Endometrial microvascular endothelial cells (primary cell): ENCODE results near the gene ZNF444. TPM values are rescaled to one million over a fixed set of nuclear protein-coding genes. Genes with fewer than 3 reads are reported as not detected.
"Not testable (repeated sequence)": the region's sequence is repeated elsewhere in the genome, so short reads cannot be mapped to it uniquely, and the experiment has no call there.

Experiments
- in situ Hi-C: cut with HindIII; loops from 2 replicates; pipeline ENCODE4 v1.10.0; 2017; ENCODE audit warnings: low sequenced_read_pairs, low pct_unique_long_range_greater_than_20kb; ENCODE audit errors: inconsistent ontology term
- total RNA-seq: library from RNA; depleted of rRNA; stranded (reverse); fragments of >200 nt; gene quantifications from one replicate; pipeline ENCODE4 v1.2.3, GENCODE V29; 2015; ENCODE audit errors: inconsistent ontology term

ZNF444 gene
- total RNA-seq, 1 donor from 2014 or later: 17.7 TPM

DNA sequence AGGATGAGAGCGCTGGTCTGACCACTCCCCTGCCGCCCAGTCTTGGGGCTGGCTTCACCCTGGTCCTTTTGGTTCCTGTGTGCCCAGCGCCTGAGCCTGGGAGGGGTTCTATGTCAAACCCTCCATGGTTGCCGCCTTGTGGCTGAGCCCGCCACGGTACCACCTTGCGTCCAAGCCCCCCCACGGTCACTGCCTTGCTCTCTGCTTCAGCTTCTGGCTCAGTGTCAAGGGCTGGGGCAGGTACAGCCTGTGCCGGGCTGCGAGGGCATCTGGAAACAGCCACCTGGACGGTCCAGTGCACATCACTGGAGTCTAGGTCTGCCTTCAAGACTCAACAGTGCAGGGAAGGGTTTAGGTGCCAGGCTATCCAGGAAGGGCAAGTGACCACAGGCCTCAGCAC, 20.4 kb downstream of the ZNF444 start:
- in situ Hi-C loops: no loop called here

DNA sequence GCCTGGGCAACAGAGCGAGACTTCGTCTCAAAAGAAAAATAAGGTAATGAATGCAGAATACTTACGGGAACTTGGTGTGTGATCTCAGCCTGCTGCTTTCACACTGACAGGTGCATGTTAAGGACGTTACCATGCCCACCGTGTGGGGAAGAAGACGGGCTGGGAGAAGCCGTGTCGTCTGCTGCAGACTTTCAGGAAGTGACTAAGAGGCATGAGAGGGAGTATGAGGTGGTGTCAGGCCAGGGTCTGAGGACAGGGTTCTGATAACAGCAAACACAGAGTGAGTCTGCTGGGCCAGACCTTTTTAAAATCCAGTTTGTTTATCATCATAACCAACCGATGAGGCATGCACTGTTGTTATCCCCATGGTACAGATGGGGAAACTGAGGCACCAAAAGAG, 21.2 kb downstream of the ZNF444 start:
- in situ Hi-C loops: no loop called here

DNA sequence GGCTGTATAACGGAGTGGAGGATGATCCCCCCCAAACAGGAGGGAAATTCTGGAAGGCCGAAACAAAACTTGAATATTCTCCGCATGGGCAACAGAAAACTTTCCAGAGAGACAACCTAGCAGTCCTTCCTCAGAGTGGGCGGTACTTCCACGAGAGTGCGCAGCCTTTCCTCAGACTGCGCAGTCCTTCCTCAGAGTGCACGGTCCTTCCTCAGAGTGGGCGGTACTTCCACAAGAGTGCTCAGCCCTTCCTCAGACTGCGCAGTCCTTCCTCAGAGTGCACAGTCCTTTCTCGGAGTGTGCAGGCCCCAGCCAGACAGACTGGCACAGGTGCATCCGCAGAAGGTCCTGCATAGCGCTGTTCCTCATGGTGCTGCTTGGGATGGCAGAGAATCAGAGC, 22.0 kb downstream of the ZNF444 start:
- in situ Hi-C loops: no loop called here

DNA sequence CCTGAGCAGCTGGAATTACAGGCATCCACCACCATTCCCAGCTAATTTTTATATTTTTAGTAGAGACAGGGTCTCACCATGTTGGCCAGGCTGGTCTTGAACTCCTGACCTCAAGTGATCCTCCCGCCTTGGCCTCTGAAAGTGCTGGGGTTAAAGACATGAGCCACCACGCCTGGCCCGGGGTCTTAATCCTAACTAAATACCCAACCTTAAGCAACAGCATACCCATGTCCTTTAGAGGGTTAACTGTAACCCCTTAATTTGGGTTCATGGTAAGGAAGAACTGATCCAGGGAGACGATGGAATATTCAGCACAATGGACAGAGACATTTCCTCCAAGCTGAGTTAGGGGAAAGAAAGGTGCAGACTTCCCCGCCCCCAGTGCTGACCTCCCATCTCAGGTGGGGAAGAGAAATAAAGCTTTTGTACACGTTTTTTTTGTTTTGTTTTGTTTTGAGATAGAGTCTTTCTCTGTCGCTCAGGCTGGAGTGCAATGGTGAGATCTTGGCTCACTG, 26.0 kb downstream of the ZNF444 start:
- in situ Hi-C loops: no loop called here

DNA sequence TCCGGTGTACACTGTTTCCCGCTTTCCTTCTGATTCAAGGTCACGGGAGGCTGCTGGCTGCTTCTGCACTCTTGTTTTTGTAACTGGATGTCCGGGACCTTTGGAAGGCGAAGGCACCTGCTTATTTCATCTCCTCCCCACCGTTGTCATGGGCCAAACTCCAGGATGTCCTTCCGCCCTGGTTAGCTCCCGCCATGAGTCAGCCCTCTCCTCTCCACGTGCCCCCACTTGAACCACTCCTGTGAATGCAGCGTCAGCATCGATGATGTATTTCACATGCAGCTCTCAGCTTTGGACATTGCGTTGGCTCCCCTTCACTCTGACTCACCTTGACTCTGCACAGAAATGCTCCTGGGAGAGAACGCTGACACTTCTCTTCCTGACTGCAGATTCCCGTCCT, 29.2 kb downstream of the ZNF444 start:
- in situ Hi-C loops: no loop called here

DNA sequence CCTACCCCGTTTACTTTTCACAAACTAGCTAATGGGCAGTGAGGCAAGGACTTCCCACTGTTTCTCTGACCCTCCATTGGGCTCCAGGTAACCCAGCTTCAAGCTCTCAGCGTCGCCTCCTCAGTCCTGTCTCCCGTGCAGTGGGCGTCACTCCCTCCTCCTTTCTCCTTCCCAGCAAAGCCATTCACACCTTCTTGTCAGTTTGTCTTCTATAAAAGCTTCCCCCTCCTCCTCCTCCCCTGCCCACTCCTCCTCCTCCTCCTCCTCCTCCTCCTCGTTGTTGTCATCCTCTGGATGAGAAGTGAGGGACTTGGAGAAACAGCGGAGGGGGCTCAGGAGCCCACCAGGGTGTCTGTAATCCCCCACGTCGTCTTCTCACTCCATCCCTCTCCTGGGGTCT, 33.0 kb downstream of the ZNF444 start:
- in situ Hi-C loops: no loop called here

DNA sequence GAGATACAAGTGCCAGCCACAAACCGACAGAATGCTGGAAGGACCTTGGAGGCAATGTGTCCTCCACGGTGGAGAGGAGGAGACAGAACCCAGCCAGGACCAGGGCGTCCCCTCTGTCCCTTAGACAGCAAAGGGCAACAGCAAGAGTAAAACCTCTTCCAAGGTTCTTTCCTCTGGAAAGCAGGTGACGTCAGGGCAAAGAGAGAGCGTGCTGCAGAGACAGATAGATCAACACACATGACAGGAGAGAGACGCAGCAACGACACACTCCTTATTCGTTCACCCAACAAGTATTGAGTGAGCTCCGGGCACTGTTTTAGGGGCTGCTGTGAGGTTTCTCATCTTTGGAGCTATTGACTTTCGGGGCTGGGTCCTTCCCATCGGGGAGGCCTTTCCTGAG, 33.5 kb downstream of the ZNF444 start:
- in situ Hi-C loops: no loop called here

DNA sequence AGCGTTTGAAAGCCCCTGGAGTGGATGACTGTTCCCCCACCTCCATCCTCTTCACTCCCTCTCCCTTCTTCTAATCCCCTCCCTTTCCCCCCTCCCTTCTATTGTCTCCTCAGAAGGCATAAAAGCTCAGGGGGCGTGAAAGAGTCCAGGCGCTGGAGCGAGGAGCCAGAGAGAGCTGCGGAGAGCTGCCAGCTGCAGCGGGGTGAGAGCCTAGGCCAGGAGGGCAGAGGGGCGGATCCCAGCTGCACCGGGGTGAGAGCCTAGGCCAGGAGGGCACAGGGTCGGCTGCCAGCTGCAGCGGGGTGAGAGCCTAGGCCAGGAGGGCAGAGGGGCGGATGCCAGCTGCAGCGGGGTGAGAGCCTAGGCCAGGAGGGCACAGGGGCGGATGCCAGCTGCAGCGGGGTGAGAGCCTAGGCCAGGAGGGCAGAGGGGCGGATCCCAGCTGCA, 34.8 kb downstream of the ZNF444 start, which contains the start of gene GALP:
TSS of gene GALP (plus strand) at position 148 of the 447 bp plus-strand sequence. CDS start 1,101 bp downstream, outside the sequence.
- in situ Hi-C loops: not testable (repeated sequence)

DNA sequence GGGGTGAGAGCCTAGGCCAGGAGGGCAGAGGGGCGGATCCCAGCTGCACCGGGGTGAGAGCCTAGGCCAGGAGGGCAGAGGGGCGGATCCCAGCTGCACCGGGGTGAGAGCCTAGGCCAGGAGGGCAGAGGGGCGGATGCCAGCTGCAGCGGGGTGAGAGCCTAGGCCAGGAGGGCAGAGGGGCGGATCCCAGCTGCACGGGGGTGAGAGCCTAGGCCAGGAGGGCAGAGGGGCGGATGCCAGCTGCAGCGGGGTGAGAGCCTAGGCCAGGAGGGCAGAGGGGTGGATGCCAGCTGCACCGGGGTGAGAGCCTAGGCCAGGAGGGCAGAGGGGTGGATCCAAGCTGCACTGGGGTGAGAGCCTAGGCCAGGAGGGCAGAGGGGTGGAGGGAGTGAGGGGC, 35.2 kb downstream of the ZNF444 start:
- in situ Hi-C loops: not testable (repeated sequence)

DNA sequence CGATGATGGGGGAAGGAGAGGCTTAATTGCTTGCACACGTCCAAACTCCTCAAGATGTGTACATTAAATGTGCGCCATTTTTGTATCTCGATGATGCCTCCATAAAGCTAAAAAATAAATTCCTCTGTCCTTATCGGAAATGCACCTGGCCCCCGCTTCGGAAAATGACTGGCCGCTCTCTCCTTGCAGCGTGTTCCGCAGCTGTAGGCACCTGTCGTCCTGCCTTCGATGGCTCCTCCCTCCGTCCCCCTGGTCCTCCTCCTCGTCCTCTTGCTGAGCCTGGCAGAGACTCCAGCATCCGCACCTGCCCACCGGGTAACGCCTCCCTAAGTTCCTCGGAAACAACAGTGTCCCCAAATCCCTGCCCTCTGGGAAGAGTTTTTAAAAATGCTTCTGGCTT, 35.8 kb downstream of the ZNF444 start:
- in situ Hi-C loops: no loop called here

DNA sequence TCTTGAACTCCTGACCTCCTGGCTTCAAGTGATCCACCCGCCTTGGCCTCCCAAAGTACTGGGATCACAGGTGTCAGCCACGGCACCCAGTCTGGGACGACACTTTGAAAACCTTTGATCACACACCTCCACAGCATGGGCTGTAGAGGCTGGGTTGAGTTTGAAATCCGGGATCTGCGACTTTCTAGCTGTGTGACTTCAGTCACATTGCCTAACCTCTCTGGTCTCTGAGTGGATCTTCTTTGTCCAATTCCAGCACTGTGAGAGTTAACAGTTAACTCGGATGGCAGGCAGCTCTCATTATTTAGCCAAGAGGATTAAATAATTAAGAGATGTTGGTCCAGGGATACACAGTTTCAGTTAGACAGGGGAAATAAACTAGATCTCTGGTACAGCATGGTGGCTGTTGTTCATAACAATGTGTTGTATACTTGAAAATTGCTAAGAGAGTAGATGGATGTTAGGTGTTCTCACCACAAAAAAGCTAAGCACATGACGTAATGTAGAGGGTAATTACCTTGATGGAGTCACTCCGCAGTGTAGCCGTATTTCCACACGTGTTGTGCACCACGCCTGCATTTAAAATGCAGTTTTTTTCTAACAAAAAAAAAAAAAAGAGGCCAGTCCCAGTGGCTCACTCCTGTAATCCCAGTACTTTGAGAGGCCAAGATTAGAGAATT, 36.6 kb downstream of the ZNF444 start:
- in situ Hi-C loops: no loop called here

DNA sequence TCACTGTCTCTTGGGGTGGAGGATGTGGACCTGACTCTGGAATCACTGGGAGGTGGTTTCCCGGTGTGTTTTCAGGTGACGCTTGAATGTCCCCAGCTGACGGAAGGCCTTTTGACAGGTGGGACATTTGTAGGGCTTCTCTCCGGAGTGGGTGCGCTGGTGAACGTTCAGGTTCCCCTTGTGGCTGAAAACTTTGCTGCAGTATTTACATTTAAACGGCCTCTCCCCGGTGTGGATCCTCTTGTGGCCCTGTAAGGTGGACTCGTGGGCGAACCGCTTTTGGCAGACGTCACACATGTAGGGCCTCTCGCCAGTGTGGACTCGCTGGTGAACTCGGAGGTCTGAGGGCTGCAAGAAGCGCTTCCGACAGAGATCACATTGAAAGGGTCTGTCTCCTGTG, 48.7 kb downstream of the ZNF444 start:
- in situ Hi-C loops: no loop called here

DNA sequence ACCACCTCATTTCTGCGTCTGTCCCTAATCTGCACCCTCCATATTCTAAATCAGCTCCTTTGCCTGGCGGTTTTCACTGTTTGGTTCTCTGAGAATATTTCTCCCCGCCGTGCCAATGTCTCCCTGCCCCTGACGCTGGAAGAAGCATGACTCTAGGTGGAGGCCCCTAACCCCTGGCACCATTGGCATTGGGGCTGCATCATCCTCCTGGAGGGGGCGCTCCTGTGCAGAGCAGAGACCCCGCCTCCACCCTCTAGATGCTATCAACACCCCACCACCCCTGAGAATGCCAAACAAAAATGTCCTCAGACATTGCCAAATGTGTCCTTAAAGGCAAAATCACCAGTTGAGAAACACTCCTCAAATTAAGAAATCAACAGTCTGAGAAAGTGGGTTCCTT, 50.0 kb downstream of the ZNF444 start:
- in situ Hi-C loops: no loop called here

DNA sequence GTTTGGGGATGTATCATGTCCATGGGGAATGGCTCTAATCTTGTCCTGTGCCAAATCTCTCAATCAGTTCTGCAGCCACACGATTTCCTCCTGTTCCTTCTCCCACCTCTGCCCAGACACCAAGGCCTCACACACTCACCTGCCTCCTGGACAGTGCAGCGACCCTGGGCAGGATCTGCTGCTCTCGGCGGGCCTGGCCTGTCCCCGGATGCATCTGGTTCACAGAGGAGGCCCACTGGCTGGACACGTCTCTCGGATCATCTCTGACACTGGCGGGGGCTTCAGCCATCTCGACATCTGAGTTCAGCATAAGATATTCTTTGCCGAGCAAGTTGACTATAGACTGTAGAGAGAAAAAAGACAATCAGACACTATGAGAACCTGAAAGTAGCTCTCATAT, 50.6 kb downstream of the ZNF444 start:
- in situ Hi-C loops: no loop called here

DNA sequence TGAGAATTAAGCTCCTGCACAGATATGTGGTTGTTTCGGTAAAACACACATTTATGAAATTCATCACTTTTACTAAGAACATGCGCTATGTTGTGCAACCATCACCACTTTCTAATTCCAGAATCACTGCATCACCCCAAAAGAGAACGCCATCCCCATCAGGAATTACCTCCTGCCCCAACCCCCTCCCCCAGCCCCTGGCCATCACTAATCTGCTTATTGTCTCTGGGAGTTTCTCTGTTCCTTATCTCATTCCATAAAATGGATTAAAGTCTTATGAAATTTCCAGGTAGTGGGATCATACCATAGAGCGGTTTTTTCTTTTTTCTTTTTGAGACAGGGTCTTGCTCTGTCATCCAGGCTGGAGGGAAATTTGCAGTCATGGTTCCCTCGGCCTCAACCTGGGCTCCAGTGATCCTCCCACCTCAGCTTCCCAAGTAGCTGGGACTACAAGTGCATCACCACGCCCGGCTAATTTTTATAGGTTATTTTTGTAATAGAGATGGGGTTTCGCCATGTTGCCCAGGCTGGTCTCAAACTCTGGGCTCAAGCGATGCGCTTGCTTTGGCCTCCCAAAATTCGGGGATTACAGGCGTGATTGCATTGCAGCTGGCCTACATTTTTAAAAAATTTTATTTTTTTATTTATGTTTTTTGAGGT, 53.0 kb downstream of the ZNF444 start:
- in situ Hi-C loops: no loop called here

DNA sequence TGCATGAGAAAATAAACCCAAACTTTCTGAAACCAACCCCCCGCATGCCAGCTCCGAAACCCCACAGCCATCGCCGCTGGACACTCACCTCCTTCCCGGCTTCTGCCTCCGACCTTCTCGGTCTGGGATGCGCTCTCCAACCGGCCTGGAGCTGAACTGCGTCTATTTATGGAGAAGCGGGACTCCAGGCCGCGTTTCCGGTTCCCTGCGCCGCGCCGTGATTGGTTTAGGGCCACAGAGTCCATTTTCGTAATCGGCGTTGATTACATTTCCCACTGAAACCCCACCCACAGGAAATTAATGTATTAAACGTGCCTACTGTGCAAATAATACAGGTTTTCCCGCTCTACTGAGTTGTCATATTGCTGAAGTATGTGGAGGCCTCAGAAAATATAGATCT, 56.6 kb downstream of the ZNF444 start, which contains the start of gene ZSCAN5B:
TSS of gene ZSCAN5B (minus strand) at position 138 of the 400 bp plus-strand sequence. CDS start 4,731 bp downstream, outside the sequence.
- in situ Hi-C loops: not testable (repeated sequence)

DNA sequence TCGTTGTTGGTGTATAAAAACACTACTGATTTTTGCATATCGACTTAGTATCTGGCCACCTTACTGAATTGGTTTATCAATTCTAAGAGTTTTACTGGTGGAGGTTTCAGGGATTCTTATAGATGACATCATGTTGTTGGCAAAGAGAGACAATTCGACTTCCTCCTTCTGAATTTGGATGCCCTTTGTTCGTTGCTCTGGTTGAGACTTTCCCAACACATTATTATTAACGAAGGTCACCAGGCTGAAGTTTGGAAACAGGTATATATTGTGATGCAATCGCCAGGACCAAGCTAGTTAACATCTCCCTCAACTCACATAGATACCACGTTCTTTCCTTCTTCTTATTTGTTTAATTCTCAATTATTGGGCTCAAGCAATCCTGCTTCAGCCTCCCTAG, 58.6 kb downstream of the ZNF444 start:
- in situ Hi-C loops: no loop called here

DNA sequence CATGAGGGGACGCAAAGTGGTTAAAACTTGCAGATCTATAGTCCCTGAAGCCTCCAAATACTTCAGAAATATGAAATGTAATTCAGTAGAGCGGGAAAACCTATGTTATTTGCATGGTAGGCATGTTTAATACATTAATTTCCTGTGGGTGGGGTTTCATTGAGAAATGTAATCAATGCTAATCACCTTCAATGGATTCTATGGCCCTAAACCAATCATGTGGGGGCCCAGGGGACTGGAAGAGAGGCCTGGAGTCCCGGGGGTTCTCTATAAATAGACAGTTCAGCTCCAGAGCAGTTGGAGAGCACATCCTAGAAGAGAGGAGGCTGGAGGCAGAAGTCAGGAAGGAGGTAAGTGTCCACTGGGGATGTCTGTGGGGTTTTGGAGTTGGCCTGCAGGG, 60.9 kb downstream of the ZNF444 start, which contains the start of gene ZSCAN5C:
TSS of gene ZSCAN5C (plus strand) at position 301 of the 400 bp plus-strand sequence. CDS start 3,641 bp downstream, outside the sequence.
- in situ Hi-C loops: no loop called here

DNA sequence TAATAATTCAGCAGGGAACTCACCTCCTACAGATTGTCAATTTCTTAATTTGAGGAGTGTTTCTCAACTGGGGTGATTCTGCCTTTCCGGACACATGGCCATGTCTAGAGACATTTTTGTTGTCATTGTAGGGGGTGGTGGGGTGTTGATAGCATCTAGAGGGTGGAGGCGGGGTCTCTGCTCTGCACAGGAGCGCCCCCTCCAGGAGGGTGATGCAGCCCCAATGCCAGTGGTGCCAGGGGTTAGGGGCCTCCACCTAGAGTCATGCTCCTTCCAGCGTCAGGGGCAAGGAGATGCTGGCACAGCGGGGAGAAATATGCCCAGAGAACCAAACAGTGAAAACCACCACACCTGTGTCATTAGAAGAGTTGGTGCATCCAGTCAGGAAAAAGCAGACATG, 66.5 kb downstream of the ZNF444 start:
- in situ Hi-C loops: not testable (repeated sequence)

DNA sequence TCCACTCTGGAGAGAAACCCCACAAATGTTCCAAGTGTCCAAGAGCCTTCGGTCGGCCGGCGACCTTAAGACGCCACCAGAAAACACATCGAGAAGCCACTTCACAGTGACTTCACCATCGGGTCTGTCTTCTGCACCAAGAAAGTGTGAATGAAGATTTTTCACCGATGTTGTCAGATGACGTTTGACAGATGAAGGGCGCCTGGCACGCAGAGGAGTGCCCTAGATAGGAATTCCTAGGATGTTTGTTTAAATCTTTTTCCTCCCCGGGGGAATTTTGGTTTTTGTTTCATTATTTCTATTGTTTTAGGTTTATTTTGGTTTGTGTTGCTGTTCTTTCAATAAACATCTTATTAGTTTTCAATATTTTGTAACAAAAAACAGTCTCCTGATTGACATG, 68.0 kb downstream of the ZNF444 start:
- in situ Hi-C loops: no loop called here
